Choroid plexus epithelial cell (primary cell): ENCODE data around the gene FGGY.

Experiments used
- DNase-seq: peaks from one replicate; pipeline ENCODE4 v3.0.0-alpha.2; 2010; ENCODE audit warnings: low read depth
- H3K4me3 ChIP-seq: 2 replicates; pipeline ENCODE4 v1.5.1; 2011; ENCODE audit warnings: low read depth, mild to moderate bottlenecking, control low read depth, low read length, moderate library complexity
- TF ChIP-seq, protein P1 (sequence below): conservative IDR thresholded peaks from 2 replicates; pipeline ENCODE4 v1.5.1; 2011; ENCODE audit warnings: low read depth, mild to moderate bottlenecking, control low read depth, inconsistent platforms, low read length, moderate library complexity

Gene FGGY

GRCh38 chr1:59593798-59594790 lies 297.2 kb downstream of the FGGY start:
- no peak for DNase-seq
- H3K4me3 ChIP-seq: no peak overlapping the region
- TF ChIP-seq, protein P1, sequence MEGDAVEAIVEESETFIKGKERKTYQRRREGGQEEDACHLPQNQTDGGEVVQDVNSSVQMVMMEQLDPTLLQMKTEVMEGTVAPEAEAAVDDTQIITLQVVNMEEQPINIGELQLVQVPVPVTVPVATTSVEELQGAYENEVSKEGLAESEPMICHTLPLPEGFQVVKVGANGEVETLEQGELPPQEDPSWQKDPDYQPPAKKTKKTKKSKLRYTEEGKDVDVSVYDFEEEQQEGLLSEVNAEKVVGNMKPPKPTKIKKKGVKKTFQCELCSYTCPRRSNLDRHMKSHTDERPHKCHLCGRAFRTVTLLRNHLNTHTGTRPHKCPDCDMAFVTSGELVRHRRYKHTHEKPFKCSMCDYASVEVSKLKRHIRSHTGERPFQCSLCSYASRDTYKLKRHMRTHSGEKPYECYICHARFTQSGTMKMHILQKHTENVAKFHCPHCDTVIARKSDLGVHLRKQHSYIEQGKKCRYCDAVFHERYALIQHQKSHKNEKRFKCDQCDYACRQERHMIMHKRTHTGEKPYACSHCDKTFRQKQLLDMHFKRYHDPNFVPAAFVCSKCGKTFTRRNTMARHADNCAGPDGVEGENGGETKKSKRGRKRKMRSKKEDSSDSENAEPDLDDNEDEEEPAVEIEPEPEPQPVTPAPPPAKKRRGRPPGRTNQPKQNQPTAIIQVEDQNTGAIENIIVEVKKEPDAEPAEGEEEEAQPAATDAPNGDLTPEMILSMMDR: no peak

GRCh38 chr1:59595774-59596173 lies 298.9 kb downstream of the FGGY start:
- peak; percentile 73 for DNase-seq
- H3K4me3 ChIP-seq: no peak overlapping the region
- TF ChIP-seq, protein P1: peak; percentile 38

DNA sequence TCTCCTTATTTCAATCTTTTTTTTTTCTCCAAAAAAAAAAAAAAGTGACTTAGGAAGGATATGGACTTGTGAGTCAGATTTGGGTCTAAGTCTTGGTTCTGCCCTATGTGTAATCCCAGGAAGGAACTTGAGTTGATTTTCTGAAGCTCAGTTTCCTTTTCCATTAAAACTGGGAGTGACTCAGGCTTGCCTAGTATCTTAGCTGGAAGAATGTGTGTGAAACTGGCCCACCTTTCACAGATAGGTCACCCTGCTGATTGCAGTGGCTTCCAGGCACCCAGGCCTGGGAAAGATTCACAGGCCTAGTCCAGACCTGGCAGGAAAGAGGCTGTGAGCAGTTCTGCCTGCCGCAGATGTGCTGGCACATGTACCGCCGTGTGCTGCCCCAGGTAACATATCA lies 299.5 kb downstream of the FGGY start:
- TF ChIP-seq, protein P1: no peak
- no peak overlapping the region for H3K4me3 ChIP-seq
- peak; percentile 76 for DNase-seq

DNA sequence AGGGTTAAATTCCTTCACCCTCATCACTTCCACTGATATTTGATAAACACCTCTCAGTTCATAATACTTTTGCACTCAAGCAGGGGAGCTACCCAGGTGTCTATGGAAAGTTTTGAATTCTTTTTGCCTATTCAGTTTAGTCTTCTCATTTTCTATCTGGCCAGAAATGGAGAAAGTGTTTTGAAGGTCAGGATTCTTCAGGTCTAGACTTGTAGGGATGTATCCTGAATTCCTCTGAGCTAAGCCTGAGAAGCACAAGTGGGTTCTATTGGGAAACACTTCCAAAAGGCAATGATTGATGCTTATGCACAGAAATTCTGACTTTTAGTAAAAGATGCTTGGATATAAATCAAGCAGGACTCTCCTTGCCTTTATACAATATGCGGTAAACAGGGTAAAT lies 300.1 kb downstream of the FGGY start:
- TF ChIP-seq, protein P1: no peak
- H3K4me3 ChIP-seq: no peak overlapping the region
- DNase-seq: no peak

DNA sequence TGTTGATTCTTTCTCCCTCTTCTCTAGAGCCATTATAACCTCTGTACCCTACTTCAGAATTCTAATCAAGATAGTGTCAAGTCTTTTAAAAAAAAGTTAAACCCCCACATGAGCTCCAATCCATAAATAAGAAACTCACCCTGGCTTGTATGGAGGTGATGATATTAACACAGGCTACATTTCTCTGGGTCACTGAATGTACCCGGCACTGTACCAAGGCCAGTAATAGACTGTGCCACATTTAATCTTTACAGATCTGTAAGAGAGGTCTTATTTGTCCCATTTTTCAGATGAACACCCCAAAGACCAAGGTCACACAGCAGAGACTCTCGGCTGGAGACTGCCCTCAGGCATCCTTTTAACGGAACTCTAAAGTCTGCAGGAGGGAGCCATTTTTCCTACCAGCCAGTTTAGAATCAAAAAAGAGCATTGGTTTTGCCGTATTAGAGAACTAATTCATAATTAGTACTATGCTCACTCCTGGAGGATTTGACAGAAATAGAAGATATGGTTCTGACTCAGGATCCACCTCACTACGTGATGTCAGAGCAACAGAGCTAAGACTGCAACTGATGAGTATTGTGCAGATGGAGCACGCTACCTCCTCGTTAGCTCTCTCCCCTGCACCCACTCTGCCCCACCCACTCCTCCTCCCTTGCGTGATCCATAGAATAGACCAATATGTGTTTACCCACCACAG lies 300.7 kb downstream of the FGGY start:
- TF ChIP-seq, protein P1: no peak
- DNase-seq: no peak
- H3K4me3 ChIP-seq: no peak overlapping the region

DNA sequence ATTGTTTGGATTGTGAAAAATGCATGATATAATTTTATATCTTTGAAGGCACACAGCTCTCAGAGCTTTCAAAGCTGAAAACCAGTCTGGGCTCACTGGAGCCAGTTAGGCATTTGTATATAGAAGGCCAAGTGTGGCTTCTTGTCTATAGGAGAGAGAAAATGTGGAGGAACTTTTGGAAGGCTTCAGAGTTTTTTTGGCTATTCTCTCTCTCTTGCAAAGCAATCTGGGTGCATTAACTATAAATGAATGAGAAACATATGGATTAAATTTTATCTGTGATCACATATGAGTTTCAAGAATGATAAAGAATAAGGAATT lies 301.2 kb downstream of the FGGY start:
- DNase-seq: no peak
- H3K4me3 ChIP-seq: no peak overlapping the region
- TF ChIP-seq, protein P1: no peak

GRCh38 chr1:59601041-59601441 lies 304.1 kb downstream of the FGGY start:
- TF ChIP-seq, protein P1: no peak
- no peak for DNase-seq
- no peak overlapping the region for H3K4me3 ChIP-seq
